ENCODE data around the gene PERM1.
"Not testable (repeated sequence)": the region's sequence is repeated elsewhere in the genome, so short reads cannot be mapped to it uniquely, and the experiment has no call there.

Gene PERM1

GRCh38 chr1:950881-951280, 31.0 kb downstream of the PERM1 start:
- in situ Hi-C loops (cut with MboI; ENCODE audit: low sequenced_read_pairs): no loop called here

- in situ Hi-C loops (cut with MboI; ENCODE audit: low sequenced_read_pairs): no loop called here
Observed at GRCh38 chr1:950268-950667, 31.6 kb downstream of the PERM1 start.

GRCh38 chr1:947958-948357, 33.9 kb downstream of the PERM1 start:
- in situ Hi-C loops (cut with MboI; ENCODE audit: low sequenced_read_pairs): no loop called here

GRCh38 chr1:946811-947210, 35.1 kb downstream of the PERM1 start:
- in situ Hi-C loops (cut with MboI; ENCODE audit: low sequenced_read_pairs): not testable (repeated sequence)

- in situ Hi-C loops (cut with MboI; ENCODE audit: low sequenced_read_pairs): no loop called here
Observed at GRCh38 chr1:945688-946556, 36.0 kb downstream of the PERM1 start.

- in situ Hi-C loops (cut with MboI; ENCODE audit: low sequenced_read_pairs): no loop called here
Observed at GRCh38 chr1:944341-945325, 37.3 kb downstream of the PERM1 start.

GRCh38 chr1:943545-944340, 38.1 kb downstream of the PERM1 start:
- in situ Hi-C loops (cut with MboI; ENCODE audit: low sequenced_read_pairs): no loop called here

GRCh38 chr1:942864-943533, 38.9 kb downstream of the PERM1 start:
- in situ Hi-C loops (cut with MboI; ENCODE audit: low sequenced_read_pairs): no loop called here

GRCh38 chr1:942411-942821, 39.5 kb downstream of the PERM1 start:
- in situ Hi-C loops (cut with MboI; ENCODE audit: low sequenced_read_pairs): no loop called here

GRCh38 chr1:941588-942383, 40.1 kb downstream of the PERM1 start:
- in situ Hi-C loops (cut with MboI; ENCODE audit: low sequenced_read_pairs): no loop called here

GRCh38 chr1:941015-941587, 40.8 kb downstream of the PERM1 start:
- in situ Hi-C loops (cut with MboI; ENCODE audit: low sequenced_read_pairs): no loop called here

- in situ Hi-C loops (cut with MboI; ENCODE audit: low sequenced_read_pairs): no loop called here
Observed at GRCh38 chr1:940107-941014, 41.5 kb downstream of the PERM1 start.

- in situ Hi-C loops (cut with MboI; ENCODE audit: low sequenced_read_pairs): no loop called here
Observed at GRCh38 chr1:939511-940106, 42.3 kb downstream of the PERM1 start.

GRCh38 chr1:938711-939489, 43.0 kb downstream of the PERM1 start:
- in situ Hi-C loops (cut with MboI; ENCODE audit: low sequenced_read_pairs): no loop called here

GRCh38 chr1:938088-938683, 43.7 kb downstream of the PERM1 start:
- in situ Hi-C loops (cut with MboI; ENCODE audit: low sequenced_read_pairs): no loop called here

GRCh38 chr1:937521-937920, 44.4 kb downstream of the PERM1 start:
- in situ Hi-C loops (cut with MboI; ENCODE audit: low sequenced_read_pairs): no loop called here
